Loucy (cell line): ENCODE results near the gene GSDME.

Experiments used
- H2AFZ ChIP-seq: fragments of 200-600 bp; sonication (generic); 2 replicates; pipeline ENCODE4 v1.6.0; 2016; ENCODE audit warnings: antibody characterized with exemption, mild to moderate bottlenecking, low read length, moderate library complexity
- H3F3A ChIP-seq: fragments of 200-600 bp; 2 replicates; pipeline ENCODE4 v1.6.0; 2016; ENCODE audit warnings: antibody characterized with exemption, low read depth, mild to moderate bottlenecking
- H3K27me3 ChIP-seq: fragments of 200-600 bp; sonication (generic); 2 replicates; pipeline ENCODE4 v1.6.1; 2014; ENCODE audit warnings: low read length, mild to moderate bottlenecking; ENCODE audit not compliant: insufficient read depth, poor library complexity, severe bottlenecking
- H3K36me3 ChIP-seq: fragments of 200-600 bp; sonication (generic); 2 replicates; pipeline ENCODE4 v1.6.1; 2016; ENCODE audit warnings: low read length; ENCODE audit not compliant: insufficient read depth
- H3K4me1 ChIP-seq: fragments of 200-600 bp; sonication (generic); 2 replicates; pipeline ENCODE4 v1.5.1; 2014; ENCODE audit warnings: low read length, mild to moderate bottlenecking; ENCODE audit not compliant: insufficient read depth, poor library complexity, severe bottlenecking
- H3K4me2 ChIP-seq: fragments of 200-600 bp; sonication (generic); 2 replicates; pipeline ENCODE4 v1.6.0; 2014; ENCODE audit warnings: antibody characterized with exemption, low read length, low read depth, mild to moderate bottlenecking; ENCODE audit not compliant: poor library complexity, severe bottlenecking
- H3K4me3 ChIP-seq: fragments of 200-600 bp; sonication (generic); 2 replicates; pipeline ENCODE4 v1.5.1; 2014; ENCODE audit warnings: low read length, mild to moderate bottlenecking, mixed read lengths; ENCODE audit not compliant: poor library complexity, severe bottlenecking
- H3K79me2 ChIP-seq: fragments of 200-600 bp; sonication (generic); 2 replicates; pipeline ENCODE4 v1.6.1; 2014; ENCODE audit warnings: low read length; ENCODE audit not compliant: insufficient read depth
- H3K9ac ChIP-seq: fragments of 200-600 bp; sonication (generic); 2 replicates; pipeline ENCODE4 v1.6.0; 2014; ENCODE audit warnings: mild to moderate bottlenecking, low read depth, low read length, moderate library complexity; ENCODE audit not compliant: poor library complexity, severe bottlenecking
- H3K9me2 ChIP-seq: fragments of 200-600 bp; sonication (generic); replicated peaks from 2 replicates; pipeline ENCODE4 v1.6.1; 2016; ENCODE audit warnings: low read depth, low read length, mixed read lengths
- H3K9me3 ChIP-seq: fragments of 200-600 bp; sonication (generic); 2 replicates; pipeline ENCODE4 v1.6.1; 2014; ENCODE audit warnings: mild to moderate bottlenecking, antibody characterized with exemption, low read length, low read depth; ENCODE audit not compliant: insufficient read depth
- H4K20me1 ChIP-seq: fragments of 200-600 bp; sonication (generic); 2 replicates; pipeline ENCODE4 v1.6.0; 2014; ENCODE audit warnings: antibody characterized with exemption, low read length, mild to moderate bottlenecking; ENCODE audit not compliant: insufficient read depth, poor library complexity, severe bottlenecking
- EZH2phosphoT487 ChIP-seq: fragments of 200-600 bp; IDR thresholded peaks from 2 replicates; pipeline ENCODE4 v1.6.1; 2018; ENCODE audit warnings: antibody characterized with exemption, mild to moderate bottlenecking, moderate library complexity, borderline replicate concordance
- TF ChIP-seq, protein P1 (sequence below): fragments of 200-600 bp; sonication (generic); conservative IDR thresholded peaks from 2 replicates; pipeline ENCODE4 v1.5.1; 2014; ENCODE audit warnings: mild to moderate bottlenecking, antibody characterized with exemption, low read length

The GSDME gene

GRCh38 chr7:24733414-24734060, 23.7 kb downstream of the GSDME start:
- no peak overlapping the region for H3K4me3 ChIP-seq

GRCh38 chr7:24732646-24733413, 24.4 kb downstream of the GSDME start:
- H3K4me2 ChIP-seq: no peak overlapping the region
- H2AFZ ChIP-seq: no peak overlapping the region
- H3K4me1 ChIP-seq: peaks cover 37% of the 10 kb centered on the region
- no peaks in the 10 kb centered on the region for H4K20me1 ChIP-seq
- H3K79me2 ChIP-seq: no peaks in the 10 kb centered on the region
- no peaks in the 10 kb centered on the region for H3K27me3 ChIP-seq
- TF ChIP-seq EZH2phosphoT487: no peak
- TF ChIP-seq, protein P1, sequence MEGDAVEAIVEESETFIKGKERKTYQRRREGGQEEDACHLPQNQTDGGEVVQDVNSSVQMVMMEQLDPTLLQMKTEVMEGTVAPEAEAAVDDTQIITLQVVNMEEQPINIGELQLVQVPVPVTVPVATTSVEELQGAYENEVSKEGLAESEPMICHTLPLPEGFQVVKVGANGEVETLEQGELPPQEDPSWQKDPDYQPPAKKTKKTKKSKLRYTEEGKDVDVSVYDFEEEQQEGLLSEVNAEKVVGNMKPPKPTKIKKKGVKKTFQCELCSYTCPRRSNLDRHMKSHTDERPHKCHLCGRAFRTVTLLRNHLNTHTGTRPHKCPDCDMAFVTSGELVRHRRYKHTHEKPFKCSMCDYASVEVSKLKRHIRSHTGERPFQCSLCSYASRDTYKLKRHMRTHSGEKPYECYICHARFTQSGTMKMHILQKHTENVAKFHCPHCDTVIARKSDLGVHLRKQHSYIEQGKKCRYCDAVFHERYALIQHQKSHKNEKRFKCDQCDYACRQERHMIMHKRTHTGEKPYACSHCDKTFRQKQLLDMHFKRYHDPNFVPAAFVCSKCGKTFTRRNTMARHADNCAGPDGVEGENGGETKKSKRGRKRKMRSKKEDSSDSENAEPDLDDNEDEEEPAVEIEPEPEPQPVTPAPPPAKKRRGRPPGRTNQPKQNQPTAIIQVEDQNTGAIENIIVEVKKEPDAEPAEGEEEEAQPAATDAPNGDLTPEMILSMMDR: no peak
- H3K4me3 ChIP-seq: no peak overlapping the region
- no peaks in the 10 kb centered on the region for H3F3A ChIP-seq
- H3K9me3 ChIP-seq: no peaks in the 10 kb centered on the region
- no peaks in the 10 kb centered on the region for H3K9me2 ChIP-seq
- H3K9ac ChIP-seq: no peak overlapping the region
- no peaks in the 10 kb centered on the region for H3K36me3 ChIP-seq

More at GRCh38 chr7:24733414-24734060, 23.7 kb downstream of the GSDME start:
- H3K79me2 ChIP-seq: no peaks in the 10 kb centered on the region
- no peak overlapping the region for H3K9ac ChIP-seq
- no peak overlapping the region for H3K4me2 ChIP-seq
- H4K20me1 ChIP-seq: no peaks in the 10 kb centered on the region
- TF ChIP-seq EZH2phosphoT487: no peak
- TF ChIP-seq, protein P1: no peak
- H3K27me3 ChIP-seq: no peaks in the 10 kb centered on the region
- peaks cover 30% of the 10 kb centered on the region for H3K4me1 ChIP-seq
- no peaks in the 10 kb centered on the region for H3K36me3 ChIP-seq
- no peaks in the 10 kb centered on the region for H3K9me3 ChIP-seq
- no peaks in the 10 kb centered on the region for H3K9me2 ChIP-seq
- H3F3A ChIP-seq: no peaks in the 10 kb centered on the region
- H2AFZ ChIP-seq: no peak overlapping the region

- Histone ChIP-seq H3K4me2 (no peak overlapping the region), H3K9ac (no peak overlapping the region), H3K79me2 (no peaks in the 10 kb centered on the region), H2AFZ (no peak overlapping the region), H3K36me3 (no peaks in the 10 kb centered on the region), H3K4me3 (no peak overlapping the region), H3K9me3 (no peaks in the 10 kb centered on the region), H3K27me3 (no peaks in the 10 kb centered on the region), H3K9me2 (no peaks in the 10 kb centered on the region), H4K20me1 (no peaks in the 10 kb centered on the region), H3F3A (no peaks in the 10 kb centered on the region), H3K4me1 (peaks cover 47% of the 10 kb centered on the region)
- no peak for TF ChIP-seq EZH2phosphoT487
- TF ChIP-seq, protein P1: no peak
Measured at GRCh38 chr7:24731313-24731712, 26.0 kb downstream of the GSDME start.
